ENCODE measurements around the gene PRUNE2. TPM values are rescaled to one million over a fixed set of nuclear protein-coding genes. Genes with fewer than 3 reads are reported as not detected.
A peak's percentile ranks its signal among the peaks of the same experiment; 100 is the strongest.

Gene PRUNE2
- total and polyA plus RNA-seq, 12 donors = 0.87 to 5.7 (median 1.6) TPM

GRCh38 chr9:76707510-76707909, 198.4 kb downstream of the PRUNE2 start:
- WGBS, 2 donors = 37 to 38% methylated on average over 6 of the region's 6 CpGs
- intact Hi-C loops (cut with DNase I) = loop anchor here in 2 of 10 donors (5.0 to 10.0 kb wide), 2 partner anchors 260 to 303 kb away; no protein-coding TSS in a partner anchor
- Histone ChIP-seq H3K27ac (no peak overlapping the region), H3K4me3 (no peak overlapping the region), H3K27me3 (peaks cover 0 to 56% (median 20%) of the 10 kb centered on the region in 7 donors), H3K9me3 (no peaks in the 10 kb centered on the region), H3K4me1 (peaks cover 0 to 15% (median 0%) of the 10 kb centered on the region in 9 donors), H3K36me3 (no peaks in the 10 kb centered on the region)
- DNase-seq = no peak
- no peak for ATAC-seq
- TF ChIP-seq CTCF (IDR thresholded peaks at IDR 0.05) = no peak

GRCh38 chr9:76704593-76705204, 201.2 kb downstream of the PRUNE2 start:
- Histone ChIP-seq H3K36me3 (no peaks in the 10 kb centered on the region), H3K9me3 (no peaks in the 10 kb centered on the region), H3K27ac (no peak overlapping the region), H3K4me3 (no peak overlapping the region), H3K4me1 (peaks cover 0 to 32% (median 0%) of the 10 kb centered on the region in 9 donors), H3K27me3 (peaks cover 0 to 56% (median 16%) of the 10 kb centered on the region in 7 donors)
- ATAC-seq (peak in 5 of 8 donors; percentile 44 to 78 (median 59)), DNase-seq (peak in 1 of 2 donors; percentile 48)
- peak; percentile 32 to 83 (median 72) for TF ChIP-seq CTCF (IDR thresholded peaks at IDR 0.05)
- 5 to 8% methylated on average over 9 of the region's 9 CpGs for WGBS, 2 donors
- intact Hi-C loops (cut with DNase I) = loop anchor here (1.0 to 10.0 kb wide), 10 partner anchors 37 to 302 kb away; no protein-coding TSS in a partner anchor

GRCh38 chr9:76703270-76703669, 202.6 kb downstream of the PRUNE2 start:
- no peaks in the 10 kb centered on the region for H3K36me3 ChIP-seq

More at GRCh38 chr9:76703270-76703669, 202.6 kb downstream of the PRUNE2 start:
- H3K9me3 ChIP-seq = no peaks in the 10 kb centered on the region
- ATAC-seq (peak in 2 of 8 donors; percentile 51 to 57), DNase-seq (no peak)
- peaks cover 0 to 32% (median 0%) of the 10 kb centered on the region in 9 donors for H3K4me1 ChIP-seq
- intact Hi-C loops (cut with DNase I) = loop anchor here in 5 of 10 donors (5.0 to 10.0 kb wide), 5 partner anchors 36 to 301 kb away; no protein-coding TSS in a partner anchor
- H3K27me3 ChIP-seq = peaks cover 0 to 44% (median 15%) of the 10 kb centered on the region in 7 donors
- no peak for TF ChIP-seq CTCF (IDR thresholded peaks at IDR 0.05)
- WGBS, 2 donors = 47 to 60% methylated on average over 7 of the region's 7 CpGs
- peak overlapping the region in 1 of 10 donors; percentile 6 for H3K4me3 ChIP-seq
- peak overlapping the region in 2 of 10 donors; percentile 10 to 34 for H3K27ac ChIP-seq

All from heart right ventricle (tissue), 16 donors.